Measurements from ENCODE around the gene CLEC18B. TPM values are rescaled to one million over a fixed set of nuclear protein-coding genes. Genes with fewer than 3 reads are reported as not detected.

The CLEC18B gene
- total and polyA plus RNA-seq, 2 of the 4 experiments (the other 2 are of a cell fraction), result 0.17 TPM; not detected in 1

GRCh38 chr16:74448990-74449389 is 27.7 kb upstream of the CLEC18B start:
- H4K5ac ChIP-seq (ENCODE audit: low read depth, low read length), result no peak overlapping the region
- no peak overlapping the region for H2AK9ac ChIP-seq (replicated peaks; ENCODE audit: low read depth, low read length, poor library complexity)
- H3K36me3 ChIP-seq (ENCODE audit: control insufficient read depth, insufficient read depth, low read length), result peaks cover 25% of the 10 kb centered on the region
- CTCF ChIA-PET, result interaction anchor here (1.6 kb wide), 1 partner anchor 9 kb away, joined by 5 read pairs; no protein-coding TSS in a partner anchor
- dilution Hi-C loops (cut with HindIII; ENCODE audit: low sequenced_read_pairs, unreplicated experiment) (no loop called here), in situ Hi-C loops (cut with MboI; ENCODE audit: low sequenced_read_pairs) (no loop called here), intact Hi-C loops (cut with micrococcal nuclease) (no loop called here)
- 0 out of 2 replicates have a peak overlapping the region, but pooled peaks have one; percentile 11 for H3K4me2 ChIP-seq (ENCODE audit: low read depth, low read length)
- TF ChIP-seq MAZ (IDR thresholded peaks at IDR 0.05; ENCODE audit: borderline replicate concordance, low read depth, low read length), result peak; percentile 69; the same call in 1 of the 2 replicates
- TF ChIP-seq FOS (IDR thresholded peaks at IDR 0.05; ENCODE audit: low read depth, low read length), result peak; percentile 81
- TF ChIP-seq SMC3 (IDR thresholded peaks at IDR 0.05; ENCODE audit: low read depth, low read length), result no peak
- no peak for TF ChIP-seq MXI1 (IDR thresholded peaks at IDR 0.05; ENCODE audit: borderline replicate concordance, low read depth, low read length)
- TF ChIP-seq CEBPB (IDR thresholded peaks at IDR 0.05; ENCODE audit: low read depth, low read length), result no peak
- 0 out of 2 replicates have a peak, but pooled peaks have one; percentile 7 for TF ChIP-seq BHLHE40 (IDR thresholded peaks at IDR 0.05; ENCODE audit: low read depth, low read length)
- peak overlapping the region; percentile 35; the same call in 1 of the 2 replicates for H4K91ac ChIP-seq (ENCODE audit: insufficient read depth, low read depth, low read length)
- H2AK5ac ChIP-seq (ENCODE audit: low read depth, low read length), result peak overlapping the region; percentile 58; the same call in 1 of the 2 replicates
- peak overlapping the region; percentile 37; the same call in 1 of the 2 replicates for H3K23ac ChIP-seq (ENCODE audit: low read depth, low read length)
- H3K4ac ChIP-seq (ENCODE audit: low read depth, low read length), result peak overlapping the region; percentile 70; the same call in 1 of the 2 replicates
- no peak overlapping the region; the same call in 2 of the 3 replicates for H2BK15ac ChIP-seq (ENCODE audit: low read depth, low read length)
- peaks cover 7 to 48% of the 10 kb centered on the region in 2 experiments; a peak in 3 of 4 replicates for H3K79me1 ChIP-seq (ENCODE audit: low read depth in 1 of 2, low read length in 2 of 2)
- WGBS, 2 experiments (ENCODE audit: extremely low coverage in 2 of 2, insufficient read length in 1 of 2), result 95% methylated on average over 4 of the region's 8 CpGs; no CpG with 5 or more reads in 1 of the 2 experiments
- no peak overlapping the region for H3K4me3 ChIP-seq (ENCODE audit: insufficient read depth, low read depth, low read length)
- H4K20me1 ChIP-seq (ENCODE audit: insufficient read depth, low read length), result peaks cover 13% of the 10 kb centered on the region; the same call in 1 of the 2 replicates
- peaks cover 24% of the 10 kb centered on the region for H3K9me1 ChIP-seq (ENCODE audit: insufficient read depth, low read length)
- no peaks in the 10 kb centered on the region for H3K27me3 ChIP-seq (ENCODE audit: control insufficient read depth, insufficient read depth, low read length)
- no peak overlapping the region; the same call in 1 of the 2 replicates for H2BK20ac ChIP-seq (ENCODE audit: low read depth, low read length)
- no peak overlapping the region for H3K56ac ChIP-seq (ENCODE audit: extremely low read depth, insufficient read depth, low read length)
- no peak overlapping the region for H3K18ac ChIP-seq (ENCODE audit: low read depth, low read length)
- H3K14ac ChIP-seq (replicated peaks; ENCODE audit: low read depth, low read length), result peak overlapping the region; percentile 41; the same call in 1 of the 2 replicates
- H2AFZ ChIP-seq (replicated peaks; ENCODE audit: low read length, poor library complexity), result peak overlapping the region; percentile 40
- H4K8ac ChIP-seq (ENCODE audit: low read depth in 2 of 2, low read length in 2 of 2), result peak overlapping the region in 1 of 2 experiments; percentile 59; a peak in 1 of 4 replicates
- BruUV-seq (replicated peaks), result no TSS peak
- H3K27ac ChIP-seq (ENCODE audit: insufficient read depth, low read length), result peak overlapping the region; percentile 55; the same call in 1 of the 2 replicates
- POLR2A ChIA-PET (ENCODE audit: unreplicated experiment), result no interaction called here
- ATAC-seq (ENCODE audit: low read depth) (peak; percentile 98), DNase-seq (peak; percentile 95)
- no peaks in the 10 kb centered on the region for H3K9me3 ChIP-seq (ENCODE audit: control insufficient read depth, insufficient read depth, low read length)
- peaks cover 10% of the 10 kb centered on the region for H3K4me1 ChIP-seq (ENCODE audit: control insufficient read depth, insufficient read depth, low read length)
- peak overlapping the region; percentile 44 for H2BK5ac ChIP-seq (ENCODE audit: low read depth, low read length, poor library complexity, severe bottlenecking)
- H3K9ac ChIP-seq (ENCODE audit: low read depth, low read length), result no peak overlapping the region
- peak overlapping the region; percentile 55; the same call in 1 of the 2 replicates for H2BK120ac ChIP-seq (ENCODE audit: low read depth, low read length)

Data from IMR-90 (cell line).